Measurements from ENCODE around the gene SND1. TPM values are rescaled to one million over a fixed set of nuclear protein-coding genes. Genes with fewer than 3 reads are reported as not detected.

The SND1 gene
- total RNA-seq, 1 donor: 241 TPM

DNA sequence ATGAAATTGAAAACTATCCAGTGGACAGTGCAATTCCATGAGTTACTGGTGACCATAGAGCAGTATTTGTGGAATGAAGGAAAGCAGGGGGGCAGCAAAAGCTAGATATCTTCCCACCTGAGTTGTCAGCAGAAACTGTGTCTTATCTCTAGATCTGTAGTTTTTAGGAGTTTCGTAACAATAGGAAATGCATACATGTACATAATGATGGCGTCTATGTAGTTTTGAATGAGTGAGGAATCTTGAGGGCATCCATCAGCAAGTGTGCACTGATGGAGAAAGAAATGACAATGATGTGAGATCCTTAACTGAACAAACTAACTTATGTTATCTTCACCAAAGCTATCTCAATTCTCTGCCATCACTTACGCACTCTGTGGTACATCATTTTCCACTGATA, 264.7 kb downstream of the SND1 start:
- H3K4me3 ChIP-seq (ENCODE audit: low read depth, low read length): no peak overlapping the region
- DNase-seq (ENCODE audit: low read depth): no peak
- TF ChIP-seq, protein P1, sequence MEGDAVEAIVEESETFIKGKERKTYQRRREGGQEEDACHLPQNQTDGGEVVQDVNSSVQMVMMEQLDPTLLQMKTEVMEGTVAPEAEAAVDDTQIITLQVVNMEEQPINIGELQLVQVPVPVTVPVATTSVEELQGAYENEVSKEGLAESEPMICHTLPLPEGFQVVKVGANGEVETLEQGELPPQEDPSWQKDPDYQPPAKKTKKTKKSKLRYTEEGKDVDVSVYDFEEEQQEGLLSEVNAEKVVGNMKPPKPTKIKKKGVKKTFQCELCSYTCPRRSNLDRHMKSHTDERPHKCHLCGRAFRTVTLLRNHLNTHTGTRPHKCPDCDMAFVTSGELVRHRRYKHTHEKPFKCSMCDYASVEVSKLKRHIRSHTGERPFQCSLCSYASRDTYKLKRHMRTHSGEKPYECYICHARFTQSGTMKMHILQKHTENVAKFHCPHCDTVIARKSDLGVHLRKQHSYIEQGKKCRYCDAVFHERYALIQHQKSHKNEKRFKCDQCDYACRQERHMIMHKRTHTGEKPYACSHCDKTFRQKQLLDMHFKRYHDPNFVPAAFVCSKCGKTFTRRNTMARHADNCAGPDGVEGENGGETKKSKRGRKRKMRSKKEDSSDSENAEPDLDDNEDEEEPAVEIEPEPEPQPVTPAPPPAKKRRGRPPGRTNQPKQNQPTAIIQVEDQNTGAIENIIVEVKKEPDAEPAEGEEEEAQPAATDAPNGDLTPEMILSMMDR (IDR thresholded peaks at IDR 0.05; ENCODE audit: insufficient read depth, low read depth, low read length): no peak

DNA sequence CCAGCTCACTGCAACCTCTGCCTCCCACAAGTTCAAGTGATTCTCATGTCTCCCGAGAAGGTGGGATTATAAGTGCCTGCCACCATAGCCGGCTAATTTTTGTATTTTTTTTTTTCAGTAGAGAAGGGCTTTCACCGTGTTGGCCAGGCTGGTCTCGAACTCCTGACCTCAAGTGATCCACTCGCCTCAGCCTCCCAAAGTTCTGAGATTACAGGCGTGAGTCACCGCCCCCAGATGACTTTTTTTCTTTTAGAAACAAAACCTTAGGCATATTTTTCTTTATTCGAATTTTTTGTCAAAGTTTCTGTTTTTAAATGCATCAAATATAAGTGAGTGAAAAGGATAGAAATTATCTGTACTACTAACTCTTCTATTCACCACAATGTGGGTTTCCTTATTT, 266.1 kb downstream of the SND1 start:
- DNase-seq (ENCODE audit: low read depth): no peak
- TF ChIP-seq, protein P1 (IDR thresholded peaks at IDR 0.05; ENCODE audit: insufficient read depth, low read depth, low read length): no peak
- H3K4me3 ChIP-seq (ENCODE audit: low read depth, low read length): no peak overlapping the region

DNA sequence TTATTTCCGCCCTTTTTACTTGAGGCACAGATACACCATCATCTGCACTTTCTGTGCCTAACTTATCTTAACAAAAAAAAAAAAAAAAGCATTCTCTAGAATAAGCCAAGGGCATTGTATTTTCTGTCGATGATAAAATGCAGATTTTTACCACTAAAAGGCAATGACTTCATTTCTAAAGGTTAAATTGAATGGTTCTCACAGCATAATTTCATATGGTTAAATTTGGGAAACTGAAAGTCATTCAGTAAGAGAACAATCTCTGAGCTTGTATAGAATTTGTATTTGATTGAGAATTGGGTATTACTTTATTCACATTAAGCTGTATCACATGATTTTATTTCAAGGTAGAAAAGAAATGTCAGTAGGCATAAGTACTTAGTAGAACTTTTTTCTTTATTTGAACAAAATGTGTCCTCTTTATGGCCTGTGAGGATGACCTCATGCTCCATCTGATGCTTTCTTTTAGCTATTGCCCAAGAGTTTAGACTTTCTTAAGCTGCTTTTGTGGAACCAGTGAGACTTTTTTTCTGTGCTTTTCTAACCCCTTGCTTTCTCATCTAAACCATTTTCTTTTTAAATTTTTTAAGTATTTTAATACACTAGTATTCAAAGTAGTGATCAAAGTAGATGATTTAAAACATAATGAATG, 268.9 kb downstream of the SND1 start:
- TF ChIP-seq, protein P1 (IDR thresholded peaks at IDR 0.05; ENCODE audit: insufficient read depth, low read depth, low read length): no peak
- no peak overlapping the region for H3K4me3 ChIP-seq (ENCODE audit: low read depth, low read length)
- DNase-seq (ENCODE audit: low read depth): peak; percentile 82

DNA sequence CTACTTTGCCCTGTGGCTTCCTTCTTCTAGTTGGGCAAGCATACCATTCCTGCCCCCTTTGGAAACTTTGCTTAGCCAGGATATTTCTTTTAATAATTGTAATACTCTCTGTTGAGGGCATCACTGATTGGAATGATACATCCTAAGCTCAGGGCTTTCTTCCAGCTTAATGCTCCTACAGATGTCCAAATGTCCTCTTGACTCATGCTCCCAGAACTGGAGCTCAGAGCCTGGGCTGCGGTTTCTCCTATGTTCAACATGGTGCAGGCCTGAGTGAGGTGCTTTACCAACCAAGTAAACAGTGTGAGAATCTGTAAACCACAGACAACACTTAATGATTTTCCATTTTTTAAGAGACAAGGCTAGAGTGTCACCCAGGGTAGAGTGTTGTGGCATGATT, 270.7 kb downstream of the SND1 start:
- DNase-seq (ENCODE audit: low read depth): peak; percentile 58
- H3K4me3 ChIP-seq (ENCODE audit: low read depth, low read length): no peak overlapping the region
- TF ChIP-seq, protein P1 (IDR thresholded peaks at IDR 0.05; ENCODE audit: insufficient read depth, low read depth, low read length): no peak

DNA sequence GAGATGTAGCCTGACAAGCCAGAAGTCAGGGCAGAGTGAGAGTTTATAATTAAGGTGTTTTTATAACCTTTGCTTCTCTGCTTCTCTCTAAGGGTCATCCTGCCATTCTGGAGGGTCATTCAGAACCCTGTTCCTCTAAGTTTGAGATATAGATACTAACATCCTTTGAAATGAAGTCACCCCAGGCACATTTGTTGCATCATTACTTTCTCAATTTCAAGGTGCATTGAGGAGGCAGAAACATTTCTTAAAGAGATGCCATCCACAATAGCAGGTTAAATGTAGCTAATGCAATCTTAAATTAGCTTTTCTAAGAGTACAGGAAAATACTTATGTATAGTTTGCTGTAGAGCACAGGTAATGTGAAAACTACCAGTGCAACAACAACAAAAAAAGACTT, 272.9 kb downstream of the SND1 start:
- DNase-seq (ENCODE audit: low read depth): no peak

DNA sequence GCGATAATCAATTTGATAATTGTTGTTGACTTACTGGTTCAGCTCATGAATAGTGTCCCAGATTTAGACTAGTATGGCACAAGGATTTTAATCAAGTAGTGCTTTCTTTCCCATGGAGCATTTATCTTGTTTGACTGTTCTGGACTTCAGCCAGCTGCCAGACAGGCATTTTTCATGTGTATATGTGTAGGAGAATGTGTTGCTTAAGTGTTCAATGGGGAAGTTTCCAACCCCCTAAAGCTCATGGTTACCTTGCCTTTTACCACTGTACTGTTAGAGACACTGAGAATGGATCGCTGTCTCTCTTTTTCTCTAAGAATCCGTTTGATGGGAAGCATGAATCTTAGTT, 275.3 kb downstream of the SND1 start:
- TF ChIP-seq, protein P1 (IDR thresholded peaks at IDR 0.05; ENCODE audit: insufficient read depth, low read depth, low read length): no peak
- H3K4me3 ChIP-seq (ENCODE audit: low read depth, low read length): no peak overlapping the region
- peak; percentile 64 for DNase-seq (ENCODE audit: low read depth)

More for the DNA sequence above, 272.9 kb downstream of the SND1 start:
- no peak overlapping the region for H3K4me3 ChIP-seq (ENCODE audit: low read depth, low read length)
- TF ChIP-seq, protein P1 (IDR thresholded peaks at IDR 0.05; ENCODE audit: insufficient read depth, low read depth, low read length): no peak

DNA sequence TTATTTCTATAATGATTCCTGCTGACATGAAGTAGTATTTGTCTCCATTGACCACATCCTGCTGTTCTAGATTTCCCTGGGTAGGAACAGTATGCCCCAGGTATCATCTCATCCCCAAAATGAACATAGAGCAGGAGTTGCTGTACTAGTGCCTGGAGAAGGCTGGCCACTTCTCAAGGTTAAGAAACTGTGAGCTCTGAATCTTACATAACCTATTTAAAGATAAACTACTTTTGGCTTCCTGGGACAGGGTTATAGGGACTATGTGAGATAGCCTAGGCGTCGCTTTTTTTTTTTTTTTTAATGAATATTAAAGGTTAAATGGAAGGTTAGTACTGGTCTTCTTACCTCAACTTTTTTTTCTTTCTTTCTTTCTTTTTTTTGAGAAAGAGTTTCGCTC, 276.2 kb downstream of the SND1 start:
- no peak overlapping the region for H3K4me3 ChIP-seq (ENCODE audit: low read depth, low read length)
- DNase-seq (ENCODE audit: low read depth): no peak
- TF ChIP-seq, protein P1 (IDR thresholded peaks at IDR 0.05; ENCODE audit: insufficient read depth, low read depth, low read length): no peak
